Suppressor macrophage treated with lipopolysaccharide for 4 hours (primary cell): ENCODE measurements around the gene SLIT3.

Experiments
- DNase-seq: peaks from one replicate; pipeline ENCODE4 v3.0.0-alpha.2; 2020

SLIT3 gene

GRCh38 chr5:168878135-168878745 lies 422.7 kb downstream of the SLIT3 start:
- DNase-seq: no peak

- DNase-seq: no peak
Measured at GRCh38 chr5:168877132-168877892, 423.6 kb downstream of the SLIT3 start.

GRCh38 chr5:168876419-168876818 lies 424.5 kb downstream of the SLIT3 start:
- DNase-seq: no peak

- DNase-seq: no peak
Measured at GRCh38 chr5:168875832-168876231, 425.1 kb downstream of the SLIT3 start.

- DNase-seq: no peak
Measured at GRCh38 chr5:168874713-168875380, 426.1 kb downstream of the SLIT3 start.

GRCh38 chr5:168872246-168872645 lies 428.7 kb downstream of the SLIT3 start:
- no peak for DNase-seq

- DNase-seq: no peak
Measured at GRCh38 chr5:168870910-168871309, 430.0 kb downstream of the SLIT3 start.

- no peak for DNase-seq
Measured at GRCh38 chr5:168869615-168870227, 431.2 kb downstream of the SLIT3 start.

- no peak for DNase-seq
Measured at GRCh38 chr5:168867241-168867640, 433.7 kb downstream of the SLIT3 start.

- DNase-seq: no peak
Measured at GRCh38 chr5:168865968-168866367, 435.0 kb downstream of the SLIT3 start.

GRCh38 chr5:168863021-168863420 lies 437.9 kb downstream of the SLIT3 start:
- DNase-seq: no peak

- no peak for DNase-seq
Measured at GRCh38 chr5:168860503-168860902, 440.4 kb downstream of the SLIT3 start.

GRCh38 chr5:168860081-168860480 lies 440.9 kb downstream of the SLIT3 start:
- no peak for DNase-seq

- no peak for DNase-seq
Measured at GRCh38 chr5:168859471-168859870, 441.5 kb downstream of the SLIT3 start.

- no peak for DNase-seq
Measured at GRCh38 chr5:168858994-168859393, 441.9 kb downstream of the SLIT3 start.

- DNase-seq: no peak
Measured at GRCh38 chr5:168858371-168858770, 442.6 kb downstream of the SLIT3 start.

GRCh38 chr5:168853972-168854371 lies 447.0 kb downstream of the SLIT3 start:
- no peak for DNase-seq

GRCh38 chr5:168852329-168852728 lies 448.6 kb downstream of the SLIT3 start:
- DNase-seq: no peak

- DNase-seq: peak; percentile 6
Measured at GRCh38 chr5:168851902-168852321, 449.0 kb downstream of the SLIT3 start.

GRCh38 chr5:168850683-168851082 lies 450.3 kb downstream of the SLIT3 start:
- no peak for DNase-seq

- no peak for DNase-seq
Measured at GRCh38 chr5:168848569-168848968, 452.4 kb downstream of the SLIT3 start.

GRCh38 chr5:168847511-168848073 lies 453.3 kb downstream of the SLIT3 start:
- no peak for DNase-seq

- no peak for DNase-seq
Measured at GRCh38 chr5:168844922-168845296, 456.0 kb downstream of the SLIT3 start.
